Skin epidermis (tissue), 12 donors: ENCODE data around the gene SETSIP.
"Not testable (repeated sequence)": the region's sequence is repeated elsewhere in the genome, so short reads cannot be mapped to it uniquely, and the experiment has no call there.

Source experiments
- H3K27ac ChIP-seq, 21 experiments: fragments of 200-600 bp; sonication (generic) in 11 of 21; one replicate each; pipeline ENCODE4 v1.5.0; 2020; ENCODE audit warnings: mild to moderate bottlenecking in 3 of 21, inconsistent platforms in 2 of 21, moderate library complexity in 2 of 21
- H3K4me3 ChIP-seq, 7 experiments: fragments of 200-600 bp; sonication (generic) in 2 of 7; one replicate each; pipeline ENCODE4 v1.5.0; 2020; ENCODE audit warnings: inconsistent platforms in 2 of 7, mild to moderate bottlenecking in 2 of 7, moderate library complexity in 1 of 7

The SETSIP gene

GRCh38 chr1:92066321-92066720, 8.9 kb downstream of the SETSIP start:
- no peak overlapping the region for H3K4me3 ChIP-seq
- H3K27ac ChIP-seq, result no peak overlapping the region

GRCh38 chr1:92065042-92065441, 10.2 kb downstream of the SETSIP start:
- no peak overlapping the region for H3K4me3 ChIP-seq
- no peak overlapping the region for H3K27ac ChIP-seq

DNA sequence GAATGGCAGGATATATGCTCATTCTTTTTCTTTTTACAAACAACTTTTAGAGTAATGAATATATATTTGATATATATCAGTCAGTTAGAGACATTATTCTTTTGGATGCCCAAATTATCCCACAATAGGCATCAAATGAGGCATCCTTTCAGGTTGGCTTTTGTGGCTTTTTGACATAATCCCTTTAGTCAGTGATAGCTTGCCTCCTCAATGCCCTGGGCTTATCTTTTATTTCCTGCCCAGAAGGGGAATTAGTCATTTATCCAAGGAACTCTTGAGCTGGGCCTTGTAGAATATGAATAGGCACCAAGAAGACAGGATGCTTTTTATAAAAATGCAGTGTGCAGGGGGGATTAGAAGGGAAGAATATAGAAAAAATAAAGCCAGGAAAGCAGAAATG, 23.3 kb downstream of the SETSIP start:
- Histone ChIP-seq H3K4me3 (no peak overlapping the region), H3K27ac (no peak overlapping the region)

- H3K4me3 ChIP-seq, result no peak overlapping the region
- no peak overlapping the region for H3K27ac ChIP-seq
Measured at GRCh38 chr1:92045766-92046495, 29.3 kb downstream of the SETSIP start.

GRCh38 chr1:92043621-92044020, 31.6 kb downstream of the SETSIP start:
- Histone ChIP-seq H3K27ac (no peak overlapping the region), H3K4me3 (no peak overlapping the region)

- Histone ChIP-seq H3K27ac (no peak overlapping the region), H3K4me3 (no peak overlapping the region)
Measured at GRCh38 chr1:92040971-92041370, 34.2 kb downstream of the SETSIP start.

DNA sequence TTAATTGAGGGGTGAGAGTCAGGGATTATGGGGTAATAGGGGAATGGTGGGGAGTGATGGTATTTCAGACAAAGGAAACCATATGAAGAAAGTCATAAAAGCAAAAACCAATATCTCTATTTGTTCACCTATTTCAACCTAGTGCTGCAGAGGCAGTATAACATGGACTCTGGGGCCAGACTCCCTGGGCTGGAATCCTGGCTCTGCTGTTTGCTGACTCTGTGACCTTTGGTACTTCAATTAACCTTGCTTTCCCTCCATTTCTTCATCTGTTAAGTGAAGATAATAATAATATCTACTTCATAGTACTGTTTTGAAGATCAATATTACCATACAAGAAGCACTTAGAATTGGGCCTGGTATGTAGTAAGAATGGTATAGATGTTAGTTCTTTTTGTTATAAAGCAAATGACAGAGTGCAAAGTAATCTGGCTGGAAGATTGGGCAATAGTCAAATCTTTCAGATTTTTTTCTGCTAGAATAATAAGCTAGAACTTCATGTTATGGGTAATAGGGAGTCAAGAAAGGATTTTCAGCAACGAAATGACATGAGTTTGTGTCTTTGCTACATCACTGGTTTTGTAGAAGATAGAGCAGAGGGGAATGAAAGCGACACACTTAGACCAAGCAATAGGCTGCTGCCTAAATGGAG, 36.4 kb downstream of the SETSIP start:
- H3K4me3 ChIP-seq, result no peak overlapping the region

GRCh38 chr1:92037400-92037799, 37.8 kb downstream of the SETSIP start:
- Histone ChIP-seq H3K27ac (no peak overlapping the region), H3K4me3 (no peak overlapping the region)

More for the DNA sequence above, 36.4 kb downstream of the SETSIP start:
- no peak overlapping the region for H3K27ac ChIP-seq

DNA sequence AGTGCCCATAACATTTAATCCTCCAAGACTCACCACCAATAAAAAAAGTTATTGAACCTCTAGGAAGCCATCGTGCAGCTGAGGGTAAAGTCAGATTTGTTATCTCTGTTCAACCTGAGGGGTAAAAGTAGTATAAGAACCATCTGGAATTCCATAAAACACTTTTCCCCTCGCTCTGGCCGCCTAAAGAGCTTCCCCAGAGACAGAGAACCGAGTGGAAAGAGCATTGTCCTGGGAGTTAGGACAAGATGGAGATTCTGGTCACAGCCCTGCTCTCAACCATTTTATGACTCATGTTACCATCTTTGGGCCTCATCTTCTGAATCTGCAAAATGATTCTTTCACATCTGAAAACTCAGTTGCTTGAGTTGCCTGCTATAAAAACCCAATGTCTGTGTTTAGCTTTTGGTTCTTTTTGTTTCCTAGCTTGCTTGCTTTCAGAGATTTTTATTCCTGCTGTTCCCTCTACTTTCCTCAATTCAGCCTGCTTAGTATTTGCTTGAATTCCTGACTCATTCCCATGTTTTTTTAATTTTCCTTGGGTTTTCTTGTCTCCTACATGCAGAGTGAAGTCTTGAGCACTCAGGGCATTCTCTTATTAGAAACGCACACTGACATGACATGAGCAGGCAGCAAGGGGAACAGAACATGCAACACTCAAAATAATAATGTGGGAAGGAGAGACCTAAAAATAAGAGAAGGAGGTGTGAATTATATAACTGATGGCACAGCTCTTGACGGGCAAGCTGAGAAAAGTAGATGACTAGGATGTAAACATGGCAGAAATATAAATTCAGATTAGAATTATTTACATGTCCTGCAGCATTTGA, 43.7 kb downstream of the SETSIP start:
- H3K4me3 ChIP-seq, result no peak overlapping the region
- H3K27ac ChIP-seq, result no peak overlapping the region

DNA sequence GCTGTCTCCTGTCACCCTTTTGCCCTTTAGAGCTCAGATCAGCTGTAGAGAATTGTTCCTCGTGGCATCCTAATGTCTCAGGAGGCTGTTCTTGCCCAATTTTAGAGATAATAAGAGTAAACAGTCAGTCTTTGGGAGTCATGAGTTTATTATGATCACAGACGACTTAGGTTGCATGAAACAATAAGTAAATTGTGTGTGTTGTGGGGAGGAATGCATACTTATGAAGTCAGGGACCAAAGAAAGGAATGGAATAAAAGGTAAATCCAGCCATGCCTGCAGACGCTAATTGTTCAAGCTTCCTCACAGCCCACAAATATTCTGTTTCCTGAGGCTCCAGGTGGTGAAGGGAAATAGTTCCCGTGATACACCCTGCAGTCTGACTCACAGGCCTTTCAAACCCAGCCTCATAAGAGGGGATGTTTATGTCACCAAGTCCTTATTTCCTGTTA, 44.5 kb downstream of the SETSIP start:
- H3K4me3 ChIP-seq, result peak overlapping the region in 1 of 7 experiments; percentile 21
- H3K27ac ChIP-seq, result peak overlapping the region in 1 of 21 experiments; percentile 42

DNA sequence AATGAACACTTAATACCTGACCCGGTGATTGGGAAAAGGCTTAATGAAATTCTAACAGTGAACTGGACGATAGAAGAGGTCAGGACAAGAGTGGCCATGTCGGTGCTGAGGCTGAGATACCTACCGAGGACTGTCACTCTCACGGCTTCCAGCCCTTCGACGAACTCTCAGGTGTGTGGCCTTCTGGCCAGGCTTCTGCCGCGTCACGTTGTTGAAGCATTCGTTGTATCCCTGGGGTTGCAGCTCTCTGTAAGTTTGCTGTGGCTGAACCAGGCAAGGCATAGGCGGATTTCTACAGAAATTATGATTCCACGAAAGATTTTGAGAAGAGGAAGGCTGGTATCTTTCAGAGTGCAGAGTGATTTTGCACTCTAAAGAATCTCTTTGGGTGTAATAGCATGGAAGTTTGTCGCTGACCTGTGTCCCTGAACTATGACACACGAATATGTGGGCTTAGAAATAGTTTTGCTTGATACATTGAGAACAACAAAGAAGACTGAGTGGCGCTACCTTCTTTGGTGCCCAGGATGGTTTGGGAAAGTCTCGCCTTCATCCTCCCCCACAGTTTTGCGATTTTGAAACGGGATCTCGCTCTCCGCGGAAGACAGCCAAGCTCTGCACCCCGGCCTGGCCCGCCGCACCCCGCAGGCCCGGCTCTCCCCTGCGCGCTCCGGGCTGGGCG, 45.8 kb downstream of the SETSIP start:
- no peak overlapping the region for H3K27ac ChIP-seq
- H3K4me3 ChIP-seq, result peak overlapping the region; percentile 21 to 53 (median 45)

DNA sequence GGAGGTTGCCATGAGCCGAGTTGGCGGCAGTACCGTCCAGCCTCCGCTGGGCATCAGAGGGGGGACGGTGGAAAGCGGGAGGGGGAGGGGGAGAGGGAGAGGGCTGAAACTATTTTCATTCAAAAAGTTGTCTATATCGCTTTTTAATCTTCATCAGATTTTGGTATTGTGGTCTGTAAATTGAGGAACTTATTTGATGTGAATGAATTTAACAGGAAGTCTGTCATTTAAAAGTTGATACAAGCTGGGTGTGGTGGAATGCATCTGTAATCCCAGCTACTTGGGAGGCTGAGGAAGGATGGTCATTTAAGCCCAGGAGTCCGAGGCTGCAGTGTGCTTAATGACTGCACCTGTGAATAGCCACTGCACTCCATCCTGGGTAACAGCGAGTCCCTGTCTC, 48.4 kb downstream of the SETSIP start:
- H3K4me3 ChIP-seq, result no peak overlapping the region
- H3K27ac ChIP-seq, result no peak overlapping the region

DNA sequence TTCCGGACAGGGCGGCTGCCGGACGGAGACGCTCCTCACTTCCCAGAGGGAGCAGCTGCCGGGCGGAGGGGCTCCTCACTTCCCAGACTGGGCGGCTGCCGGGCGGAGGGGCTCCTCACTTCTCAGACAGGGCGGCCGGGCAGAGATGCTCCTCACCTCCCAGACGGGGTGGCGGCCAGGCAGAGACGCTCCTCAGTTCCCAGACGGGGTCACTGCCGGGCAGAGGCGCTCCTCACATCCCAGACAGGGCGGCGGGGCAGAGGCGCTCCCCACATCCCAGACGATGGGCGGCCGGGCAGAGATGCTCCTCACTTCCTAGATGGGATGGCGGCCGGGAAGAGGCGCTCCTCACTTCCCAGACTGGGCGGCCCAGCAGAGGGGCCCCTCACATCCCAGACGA, 49.2 kb downstream of the SETSIP start:
- H3K4me3 ChIP-seq, H3K27ac ChIP-seq: not testable (repeated sequence)
